ENCODE measurements around the gene CUEDC1.
"Not testable (repeated sequence)": the region's sequence is repeated elsewhere in the genome, so short reads cannot be mapped to it uniquely, and the experiment has no call there.

DNA sequence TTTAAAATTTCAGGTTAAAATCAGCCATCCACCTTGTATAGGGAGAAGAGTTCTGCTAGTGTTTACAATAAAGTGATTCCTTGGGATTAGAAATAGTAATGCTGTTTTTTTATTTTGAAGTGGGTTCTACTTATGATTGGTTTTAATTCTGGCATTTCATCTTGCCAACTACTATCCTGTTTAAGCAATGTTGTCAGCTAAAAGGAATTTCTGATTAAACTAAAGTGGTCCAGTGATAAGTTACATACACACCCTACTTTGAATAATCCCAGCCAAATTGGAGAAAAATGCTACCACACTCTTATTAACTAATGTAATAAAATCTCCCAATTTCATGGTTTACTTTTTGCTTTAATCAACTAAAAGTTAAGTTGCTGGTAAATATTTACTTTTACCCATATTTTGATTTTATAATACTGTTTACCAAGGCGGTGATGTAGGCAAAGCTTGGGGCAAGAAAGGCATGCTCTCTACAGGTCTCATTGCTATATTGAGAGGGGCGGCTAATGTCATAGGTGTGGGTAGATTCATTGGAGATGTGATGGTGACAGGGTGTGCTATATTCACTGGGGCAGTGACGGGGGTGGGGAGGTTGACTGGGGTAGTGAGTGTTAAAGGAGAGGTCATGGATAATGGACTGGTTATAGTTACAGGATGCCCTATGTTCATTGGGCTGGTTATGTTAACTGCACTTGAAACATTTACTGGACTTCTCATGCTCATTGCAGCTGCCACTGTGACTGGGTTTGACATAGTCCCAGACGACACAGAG lies 19.0 kb upstream of the CUEDC1 start:
- TF ChIP-seq POLR2AphosphoS5 (IDR thresholded peaks at IDR 0.05; ENCODE audit: borderline replicate concordance, low read depth, low read length); EZH2 (IDR thresholded peaks at IDR 0.05); FOXP2 (optimal IDR thresholded peaks at IDR 0.05; ENCODE audit: control extremely low read depth, extremely low read length, insufficient read depth): not testable (repeated sequence)
